ENCODE data around the gene PTGES3.

DNA sequence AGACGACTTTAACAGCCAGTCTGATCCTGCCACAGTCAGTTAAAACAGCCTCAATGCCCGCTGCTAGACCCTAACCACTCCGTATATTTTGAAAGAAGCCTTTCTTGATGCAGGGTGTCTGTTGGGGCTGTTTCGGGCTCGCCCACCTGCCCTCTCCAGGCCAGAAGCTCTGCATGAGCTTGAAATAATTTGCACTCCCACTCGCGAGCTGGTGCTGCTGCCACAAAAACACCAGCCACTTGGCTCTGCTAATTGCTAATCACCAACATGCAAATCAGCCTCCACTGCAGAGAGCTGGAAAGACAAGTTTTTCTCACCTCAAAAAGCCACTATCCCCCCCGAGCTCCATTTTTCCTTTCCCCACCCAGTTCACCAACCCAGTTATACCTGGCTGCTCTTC lies 73.5 kb downstream of the PTGES3 start:
- TF ChIP-seq CTCF (IDR thresholded peaks at IDR 0.05) (no peak), EZH2 (IDR thresholded peaks at IDR 0.05) (no peak), EZH2phosphoT487 (IDR thresholded peaks at IDR 0.05) (no peak)
